Measurements from ENCODE around the gene MAP2K5.

Gene MAP2K5

GRCh38 chr15:67731112-67731721, 188.7 kb downstream of the MAP2K5 start:
- DNase-seq, result no peak

DNA sequence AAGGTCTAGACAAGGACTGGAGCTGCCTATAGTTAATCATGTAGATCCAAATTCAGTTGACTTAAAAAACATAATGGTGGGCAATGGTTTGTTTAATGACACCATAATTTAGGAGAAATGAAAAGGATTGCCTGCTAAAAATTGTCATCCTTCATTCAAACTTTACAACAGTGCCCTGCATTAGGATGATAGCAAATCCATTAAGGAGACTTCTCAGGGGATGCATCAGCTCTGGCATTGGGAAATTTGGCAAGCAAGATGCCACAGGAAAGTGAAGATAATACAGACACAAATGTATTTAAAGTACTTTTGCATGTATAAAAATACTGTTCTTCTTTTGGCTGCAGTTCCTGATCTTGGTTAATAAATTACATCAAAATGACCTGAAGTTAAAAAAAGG, 189.7 kb downstream of the MAP2K5 start:
- no peak for DNase-seq

GRCh38 chr15:67732671-67733374, 190.3 kb downstream of the MAP2K5 start:
- no peak for DNase-seq

DNA sequence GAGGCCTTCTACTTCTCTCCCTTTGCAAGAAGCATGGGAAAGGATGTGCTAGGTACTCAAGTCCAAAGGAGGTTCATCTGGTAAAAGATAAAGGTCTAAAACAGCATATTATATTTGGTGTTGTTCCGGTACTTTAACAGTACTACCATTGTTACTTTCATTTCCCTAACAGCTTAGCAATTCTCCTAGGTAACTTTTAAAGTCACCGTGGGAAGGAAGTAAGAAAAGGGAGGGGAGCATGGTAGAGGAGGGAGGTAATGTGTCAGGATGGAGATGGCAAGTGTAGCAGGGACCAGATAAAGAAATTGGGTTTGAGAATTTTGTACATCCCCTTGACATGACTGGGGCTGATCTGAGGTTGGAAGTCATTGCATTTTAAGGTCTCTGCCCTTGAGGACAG, 193.4 kb downstream of the MAP2K5 start:
- DNase-seq, result no peak

GRCh38 chr15:67736810-67737209, 194.3 kb downstream of the MAP2K5 start:
- DNase-seq, result no peak

DNA sequence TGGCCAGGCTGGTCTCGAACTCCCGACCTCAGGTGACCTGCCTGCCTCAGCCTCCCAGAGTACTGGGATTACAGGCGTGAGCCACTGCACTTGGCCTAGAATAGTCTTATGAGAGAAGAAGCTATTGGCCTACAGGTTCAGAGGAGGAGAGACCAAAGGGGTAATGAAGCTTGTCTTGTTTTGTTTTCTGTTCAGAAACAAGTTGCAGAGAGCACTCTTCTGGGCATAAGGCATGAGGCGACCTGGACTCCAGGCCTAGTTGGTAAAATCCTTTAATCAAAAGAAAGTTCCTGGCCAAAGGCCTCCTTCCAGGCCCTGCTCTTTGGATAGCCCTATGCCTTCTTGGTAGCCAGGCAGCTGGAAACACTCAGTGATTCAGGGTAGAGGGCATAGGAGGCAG, 195.6 kb downstream of the MAP2K5 start:
- DNase-seq, result no peak

GRCh38 chr15:67740405-67740804, 197.9 kb downstream of the MAP2K5 start:
- DNase-seq, result no peak

DNA sequence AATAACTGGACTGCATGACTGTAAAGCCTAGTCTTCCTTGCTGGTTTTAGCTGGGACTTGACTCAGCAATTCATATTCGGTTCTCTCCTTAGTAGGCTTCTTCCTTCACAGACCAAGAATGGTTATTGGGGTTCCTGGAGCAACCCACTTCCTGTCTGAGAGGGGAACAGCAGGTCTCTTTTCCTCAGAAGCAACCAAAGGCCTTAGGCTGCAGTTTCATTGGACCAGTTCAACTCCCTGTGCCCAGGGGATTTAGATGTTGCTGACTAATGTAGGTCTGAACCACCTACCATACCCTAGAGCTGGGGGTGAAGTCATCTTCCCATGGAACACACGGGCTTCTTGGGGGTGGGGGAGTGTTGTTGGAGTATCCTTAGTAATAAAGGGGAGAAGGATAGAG, 198.8 kb downstream of the MAP2K5 start:
- DNase-seq, result peak; percentile 17

DNA sequence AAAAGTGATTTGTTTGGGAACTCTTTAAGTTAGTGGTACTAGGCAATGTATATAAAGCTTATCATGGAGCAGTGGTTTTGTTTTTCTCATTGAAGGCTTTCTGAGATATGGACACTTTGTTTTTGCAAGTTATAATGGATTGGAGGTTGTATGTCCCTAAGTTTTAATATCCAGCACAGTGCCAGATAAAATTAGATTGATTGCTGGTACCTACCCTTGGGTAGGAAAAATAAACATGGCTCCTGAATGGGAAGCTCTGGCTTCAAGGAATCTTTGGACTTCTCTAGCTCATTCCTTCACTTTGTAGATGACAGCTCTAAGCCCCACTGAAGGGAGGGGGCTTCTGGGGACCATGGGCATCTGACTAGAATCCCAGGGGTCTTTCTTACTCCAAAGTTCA, 201.1 kb downstream of the MAP2K5 start:
- DNase-seq, result no peak

GRCh38 chr15:67744331-67745072, 202.0 kb downstream of the MAP2K5 start:
- DNase-seq, result no peak

DNA sequence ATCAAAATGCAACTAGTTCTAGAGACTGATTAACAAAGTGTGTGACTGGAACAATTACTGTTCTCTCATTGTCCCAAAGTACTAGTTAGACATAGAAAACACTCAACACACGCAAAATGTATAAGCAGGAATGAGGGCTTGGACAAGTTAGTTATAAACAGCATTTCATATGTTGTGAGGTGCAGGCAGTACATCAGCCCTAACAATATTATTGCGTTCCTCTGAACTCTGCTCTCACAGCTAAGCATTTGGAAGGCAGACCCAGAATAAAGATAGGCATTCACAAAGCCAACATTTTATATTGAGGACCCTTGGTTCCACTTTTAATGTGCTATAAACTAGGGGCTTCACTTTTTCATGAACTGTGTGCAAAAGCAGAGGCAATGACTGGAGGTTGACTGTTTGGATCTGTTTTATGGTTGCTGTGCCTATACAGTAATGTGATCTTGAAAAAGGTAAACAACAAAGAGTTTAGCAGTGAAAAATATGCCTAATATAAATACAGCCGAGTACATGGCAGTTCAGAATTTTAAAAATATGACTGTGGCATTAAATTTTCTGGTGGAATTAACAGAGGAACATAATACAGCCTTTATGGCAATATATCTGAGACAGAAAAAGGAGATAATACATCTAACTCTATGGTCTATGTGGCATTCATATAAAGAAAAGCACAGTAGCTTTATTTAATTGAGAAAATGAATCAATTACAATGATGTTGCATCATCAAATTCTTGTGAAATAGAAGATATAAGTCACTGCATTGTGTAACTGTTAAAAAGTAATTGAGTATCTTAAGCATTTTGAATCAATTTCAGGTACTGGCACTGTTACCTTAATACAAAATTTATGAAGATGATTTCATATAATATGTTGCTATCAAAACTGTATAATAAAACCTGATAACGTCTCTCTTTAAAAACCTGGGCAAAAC, 202.8 kb downstream of the MAP2K5 start:
- DNase-seq, result no peak

DNA sequence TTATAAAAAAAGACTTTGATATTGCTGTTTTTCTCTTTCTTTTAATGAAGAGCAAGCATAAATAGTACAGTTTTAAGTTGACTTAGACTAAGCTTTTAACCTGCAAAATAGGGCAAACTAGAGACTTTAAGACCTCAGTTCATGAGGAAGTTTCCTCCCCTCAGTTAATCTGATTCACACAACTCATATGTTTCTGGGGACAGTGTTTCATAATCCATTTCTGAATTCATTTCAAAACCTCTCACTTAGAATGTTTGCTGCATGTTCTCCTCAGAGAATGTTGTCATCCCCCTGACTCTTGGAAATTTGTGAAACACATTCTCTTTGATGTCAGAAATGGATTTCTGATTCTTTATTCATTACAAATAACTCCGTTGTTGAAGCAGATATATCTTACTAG, 203.5 kb downstream of the MAP2K5 start:
- no peak for DNase-seq

DNA sequence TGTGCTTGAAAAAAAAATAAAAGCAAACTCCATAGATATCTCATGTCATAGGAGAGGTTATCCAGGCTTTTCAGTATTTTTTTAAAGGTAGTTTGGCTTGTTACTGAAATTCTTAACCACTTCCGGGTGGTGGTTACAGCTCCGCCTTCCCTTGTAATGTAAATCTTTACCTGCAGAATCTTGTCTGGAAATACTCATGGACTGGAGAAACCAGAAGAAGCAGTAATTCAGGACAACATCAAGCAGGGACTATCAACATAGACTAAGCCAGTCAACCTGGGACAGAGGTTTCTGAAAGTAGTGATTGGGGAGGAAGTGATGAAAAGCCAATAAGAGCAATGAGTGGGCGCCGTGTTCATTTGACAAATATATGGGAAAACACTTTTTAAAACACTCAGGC, 203.9 kb downstream of the MAP2K5 start:
- DNase-seq, result peak; percentile 28

DNA sequence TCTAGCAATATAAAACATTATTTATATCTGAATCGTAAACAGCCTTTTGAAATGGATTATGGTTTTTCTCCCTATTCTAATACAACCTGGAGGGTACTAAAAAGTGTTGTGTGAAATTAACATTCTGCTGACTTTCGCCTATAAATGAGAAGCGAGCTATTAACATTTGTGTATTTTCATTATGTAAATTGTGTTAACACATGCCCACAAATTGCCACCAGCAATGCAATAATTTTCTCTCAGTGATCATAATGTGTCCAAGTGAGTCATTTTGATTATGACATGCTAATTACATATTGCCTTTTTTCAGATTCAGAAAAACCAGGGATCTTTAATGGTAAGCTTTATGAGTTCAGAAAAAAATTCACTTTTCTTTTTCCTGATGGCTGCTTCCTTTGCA, 205.4 kb downstream of the MAP2K5 start:
- no peak for DNase-seq

DNA sequence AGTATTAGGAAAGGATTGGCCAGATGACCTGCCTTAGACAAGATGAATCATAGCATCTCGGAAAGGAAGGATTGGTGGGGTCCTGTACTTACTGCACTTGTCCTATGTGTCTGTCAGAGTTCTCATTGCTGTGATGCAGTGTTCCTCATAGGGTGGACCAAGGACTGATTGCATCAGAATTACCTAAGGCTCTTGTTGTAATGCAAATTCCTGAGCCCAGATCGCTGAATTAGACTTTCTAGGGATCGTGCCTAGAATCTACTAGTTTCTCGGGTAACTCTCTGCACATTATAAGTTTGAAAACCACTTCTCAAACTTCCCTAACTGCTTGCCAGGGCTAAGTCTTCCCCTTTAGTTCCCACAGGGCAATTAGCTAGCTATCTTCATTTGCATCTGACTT, 207.9 kb downstream of the MAP2K5 start:
- no peak for DNase-seq

GRCh38 chr15:67753891-67754290, 211.4 kb downstream of the MAP2K5 start:
- DNase-seq, result no peak

GRCh38 chr15:67755264-67755663, 212.8 kb downstream of the MAP2K5 start:
- DNase-seq, result no peak

GRCh38 chr15:67755936-67756335, 213.4 kb downstream of the MAP2K5 start:
- no peak for DNase-seq

GRCh38 chr15:67758619-67759300, 216.3 kb downstream of the MAP2K5 start:
- DNase-seq, result no peak

- DNase-seq, result no peak
Measured at GRCh38 chr15:67760901-67761300, 218.4 kb downstream of the MAP2K5 start.

GRCh38 chr15:67761343-67761742, 218.8 kb downstream of the MAP2K5 start:
- DNase-seq, result no peak

DNA sequence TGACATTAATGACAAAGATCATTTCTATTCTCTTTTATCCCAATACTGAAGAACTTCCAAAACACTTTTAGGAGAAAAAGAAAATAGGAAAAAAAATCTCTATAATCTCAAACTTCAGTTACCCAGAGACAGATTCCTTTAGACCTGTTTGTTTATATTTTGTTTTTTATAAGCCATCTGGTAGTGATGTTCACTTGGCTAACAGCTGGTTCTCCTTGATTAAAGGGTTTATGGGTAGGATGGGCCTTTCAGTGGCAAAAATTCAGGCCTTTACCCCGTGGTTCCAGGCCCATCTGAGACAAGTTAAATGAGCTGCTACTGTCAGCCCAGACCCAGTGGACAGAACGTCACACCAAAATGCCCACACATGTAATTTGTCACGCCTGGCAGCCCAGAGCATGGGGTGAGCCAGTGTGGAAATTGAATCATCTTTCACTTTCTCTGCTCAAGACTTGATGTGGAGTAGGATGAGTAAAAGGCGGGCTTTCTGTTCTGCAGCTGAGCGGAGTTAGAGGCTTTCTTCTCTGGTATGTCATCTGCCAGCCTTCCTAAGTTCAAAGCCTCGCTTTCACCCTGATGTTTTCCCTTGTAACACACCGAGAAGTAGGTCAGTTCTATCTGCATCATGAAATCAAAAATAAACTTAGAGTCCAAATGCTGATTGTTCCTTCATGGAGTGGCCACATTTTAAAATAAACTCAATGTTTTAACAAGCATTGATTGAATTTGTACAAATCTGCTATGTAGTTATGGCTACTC, 220.3 kb downstream of the MAP2K5 start:
- peak; percentile 79 for DNase-seq

All from activated CD4-positive, alpha-beta T cell treated with anti-CD3 and anti-CD28 coated beads, Interleukin-10, Interleukin-2, amounts not matched to agents 100 ng/mL and 50 ng/mL, durations not matched to agents 16 hours and 8 hours (primary cell).